Measurements from ENCODE around the gene EPS15.
"Not testable (repeated sequence)": the region's sequence is repeated elsewhere in the genome, so short reads cannot be mapped to it uniquely, and the experiment has no call there.

Gene EPS15

GRCh38 chr1:51514733-51515132, 4.3 kb downstream of the EPS15 start:
- DNase-seq = no peak

- DNase-seq = no peak
These were observed 6.5 kb downstream of the EPS15 start for GRCh38 chr1:51512606-51513005.

- no peak for DNase-seq
These were observed 6.9 kb downstream of the EPS15 start for GRCh38 chr1:51512120-51512519.

DNA sequence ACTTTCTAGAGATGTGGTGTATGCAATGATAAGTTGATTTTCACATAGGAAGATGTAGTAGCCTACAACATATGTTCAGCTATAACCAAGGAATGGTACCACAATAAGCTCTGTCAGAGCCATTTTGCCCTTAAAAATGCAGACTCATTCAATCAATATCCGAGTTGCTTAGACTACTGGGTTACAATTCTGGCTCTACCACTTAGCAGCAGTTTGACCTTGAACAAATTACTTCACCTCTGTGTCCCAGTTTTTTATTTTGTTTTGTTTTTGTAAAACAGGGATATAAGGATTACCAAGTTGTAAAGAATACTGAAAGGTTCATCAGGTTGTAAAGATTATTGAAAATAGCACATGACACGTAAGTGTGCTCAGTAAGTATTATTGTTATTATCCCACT, 9.3 kb downstream of the EPS15 start:
- DNase-seq = no peak

GRCh38 chr1:51506537-51506936, 12.5 kb downstream of the EPS15 start:
- DNase-seq = no peak

DNA sequence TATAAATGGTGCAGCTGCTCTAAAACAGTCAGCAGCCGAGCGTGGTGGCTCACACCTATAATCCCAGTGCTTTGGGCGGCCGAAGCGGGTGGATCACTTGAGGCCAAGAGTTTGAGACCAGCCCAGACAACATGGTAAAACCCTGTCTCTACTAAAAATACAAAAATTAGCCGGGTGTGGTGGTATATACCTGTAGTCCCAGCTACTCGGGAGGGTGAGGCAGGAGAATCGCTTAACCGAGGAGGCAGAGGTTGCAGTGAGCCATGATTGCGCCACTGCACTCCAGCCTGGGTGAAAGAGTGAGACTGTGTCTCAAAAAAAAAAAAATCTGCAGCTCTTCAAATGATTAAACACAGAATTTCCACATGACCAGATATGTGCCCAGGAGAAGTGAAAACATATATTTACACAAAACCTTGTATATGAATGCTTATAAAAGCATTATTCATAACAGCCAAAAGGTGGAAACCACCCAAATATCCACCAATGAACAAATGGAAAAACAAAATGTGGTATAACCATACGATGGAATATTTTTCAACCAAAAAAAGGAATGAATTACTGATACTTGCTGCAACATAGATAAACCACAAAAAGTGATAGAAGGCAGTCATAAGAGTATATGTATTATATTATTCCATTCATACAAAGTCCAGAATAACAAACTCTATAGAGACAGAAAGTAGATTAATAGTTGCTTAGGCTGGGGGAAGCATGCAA, 14.1 kb downstream of the EPS15 start:
- no peak for DNase-seq

GRCh38 chr1:51501218-51501630, 17.8 kb downstream of the EPS15 start:
- DNase-seq = not testable (repeated sequence)

- no peak for DNase-seq
These were observed 19.4 kb downstream of the EPS15 start for GRCh38 chr1:51499694-51500093.

- DNase-seq = no peak
These were observed 20.1 kb downstream of the EPS15 start for GRCh38 chr1:51498924-51499323.

DNA sequence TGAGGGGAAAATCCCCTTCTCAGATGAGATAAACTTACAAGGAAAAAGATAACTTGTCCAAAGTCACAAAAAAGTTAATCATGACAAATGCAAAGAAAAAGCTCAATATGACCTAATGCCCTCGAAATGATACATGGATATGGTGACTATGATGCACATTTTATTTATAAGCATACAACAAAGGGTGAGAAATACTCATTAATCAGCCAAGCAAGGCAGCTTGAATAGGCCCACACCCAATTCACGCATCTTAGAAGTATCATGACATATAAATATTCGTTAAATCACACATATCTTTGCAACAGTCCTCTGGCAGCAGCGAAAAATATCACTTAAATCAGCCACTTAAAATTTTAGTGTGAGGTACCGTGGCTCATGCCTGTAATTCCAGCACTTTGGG, 21.7 kb downstream of the EPS15 start:
- no peak for DNase-seq

DNA sequence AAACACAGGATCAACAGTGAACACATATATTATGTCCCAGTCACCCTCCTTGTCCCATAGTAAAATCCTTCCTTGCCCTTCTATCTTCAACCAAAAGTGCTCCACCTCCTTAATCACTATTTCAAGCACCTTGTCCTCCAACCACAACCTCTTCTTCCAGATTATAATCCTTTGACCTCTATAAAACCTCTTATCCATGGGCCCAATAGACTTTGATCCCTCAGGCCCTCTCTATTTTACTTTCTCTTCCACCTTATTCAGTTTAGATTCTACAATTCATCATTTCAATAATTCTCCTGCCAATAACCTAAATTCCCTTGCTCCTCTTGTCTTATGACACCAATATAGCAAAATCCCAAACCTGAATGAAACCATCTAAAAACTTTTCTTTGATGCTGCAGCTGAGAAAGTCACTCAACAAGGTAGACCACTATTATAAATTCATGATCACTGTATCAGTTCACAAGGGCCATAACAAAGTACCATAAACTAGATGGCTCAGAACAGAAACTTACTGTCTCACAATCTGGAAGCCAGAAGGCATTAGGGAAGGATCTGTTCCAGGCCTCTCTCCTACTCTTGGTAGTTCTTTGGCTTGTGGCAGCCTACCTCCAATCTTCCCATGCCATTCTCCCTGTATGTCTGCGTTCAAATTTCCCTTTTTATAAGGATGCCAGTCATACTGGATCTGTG, 24.8 kb downstream of the EPS15 start:
- DNase-seq = no peak

GRCh38 chr1:51491166-51491981, 27.7 kb downstream of the EPS15 start:
- no peak for DNase-seq

DNA sequence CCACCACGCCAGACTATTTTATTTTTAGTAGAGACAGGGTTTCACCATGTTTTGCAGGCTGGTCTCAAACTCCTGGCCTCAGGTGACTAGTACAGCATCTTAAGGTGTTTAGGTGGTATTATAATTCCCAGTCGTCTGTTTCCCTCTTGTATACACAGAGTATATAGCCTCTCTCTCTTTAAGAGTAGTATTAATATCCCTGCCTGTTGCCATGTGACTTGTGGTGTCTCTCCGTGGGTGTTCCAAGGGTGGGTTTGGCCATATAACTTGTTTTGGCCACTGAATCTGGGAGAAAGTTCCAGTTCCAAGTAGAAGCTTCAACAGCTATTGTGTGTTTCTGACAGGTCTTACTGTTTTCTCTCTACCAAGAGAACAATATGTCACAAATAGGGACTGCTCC, 29.6 kb downstream of the EPS15 start:
- DNase-seq = no peak

DNA sequence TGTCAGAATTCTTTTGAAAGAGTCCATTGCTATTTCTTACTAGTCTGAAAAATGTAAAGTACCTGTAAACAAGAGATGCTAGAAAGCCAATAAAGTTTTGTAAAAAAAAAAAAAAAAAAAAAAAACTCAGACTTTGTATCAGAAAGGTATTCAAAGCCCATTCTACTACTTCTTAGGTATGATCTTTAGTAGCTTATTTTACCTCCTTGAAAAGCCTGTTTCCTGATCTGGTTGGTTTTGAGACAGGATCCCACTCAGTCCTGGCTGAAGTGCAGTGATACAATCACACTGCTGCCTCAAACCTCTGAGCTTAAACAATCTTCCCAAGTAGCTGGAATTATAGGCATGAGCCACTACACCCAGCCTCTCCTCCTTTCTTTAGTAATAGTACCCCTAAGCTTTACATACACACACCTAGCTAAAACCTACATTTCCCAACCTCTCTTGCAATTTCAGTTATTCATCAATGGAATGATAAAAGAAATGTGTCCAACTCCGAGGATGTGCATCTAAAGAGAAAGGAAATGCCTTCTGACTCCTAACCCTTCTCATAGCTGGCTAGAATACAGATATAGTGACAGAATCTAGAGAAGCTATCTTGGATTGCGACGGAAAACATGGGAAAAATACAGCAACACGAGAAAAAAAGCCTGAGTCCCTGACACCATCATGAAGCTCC, 30.6 kb downstream of the EPS15 start:
- DNase-seq = no peak

GRCh38 chr1:51487628-51488027, 31.4 kb downstream of the EPS15 start:
- DNase-seq = no peak

- no peak for DNase-seq
These were observed 34.5 kb downstream of the EPS15 start for GRCh38 chr1:51484591-51484990.

GRCh38 chr1:51482881-51483280, 36.2 kb downstream of the EPS15 start:
- no peak for DNase-seq

GRCh38 chr1:51474832-51475620, 44.0 kb downstream of the EPS15 start:
- not testable (repeated sequence) for DNase-seq

- DNase-seq = no peak
These were observed 45.5 kb downstream of the EPS15 start for GRCh38 chr1:51473331-51474115.

DNA sequence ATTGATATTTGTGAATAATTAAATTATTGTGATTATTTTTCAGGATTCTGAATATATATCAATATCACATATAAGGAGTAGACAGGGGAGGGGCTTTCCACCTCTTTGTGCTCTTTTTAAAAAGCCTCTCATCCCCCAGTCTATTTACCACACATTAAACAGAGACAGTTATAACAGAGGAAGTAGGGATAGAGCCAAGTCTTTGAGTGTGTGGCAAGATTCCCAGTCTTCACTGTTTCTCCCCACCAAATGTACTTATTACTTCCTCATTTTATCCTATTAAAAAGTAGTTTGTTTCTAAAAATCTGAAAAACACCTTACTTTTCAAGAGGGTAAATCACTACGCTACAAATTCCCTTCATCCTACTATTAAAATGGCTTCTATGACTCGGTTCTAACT, 46.7 kb downstream of the EPS15 start:
- no peak for DNase-seq

- no peak for DNase-seq
These were observed 49.5 kb downstream of the EPS15 start for GRCh38 chr1:51469518-51469917.

DNA sequence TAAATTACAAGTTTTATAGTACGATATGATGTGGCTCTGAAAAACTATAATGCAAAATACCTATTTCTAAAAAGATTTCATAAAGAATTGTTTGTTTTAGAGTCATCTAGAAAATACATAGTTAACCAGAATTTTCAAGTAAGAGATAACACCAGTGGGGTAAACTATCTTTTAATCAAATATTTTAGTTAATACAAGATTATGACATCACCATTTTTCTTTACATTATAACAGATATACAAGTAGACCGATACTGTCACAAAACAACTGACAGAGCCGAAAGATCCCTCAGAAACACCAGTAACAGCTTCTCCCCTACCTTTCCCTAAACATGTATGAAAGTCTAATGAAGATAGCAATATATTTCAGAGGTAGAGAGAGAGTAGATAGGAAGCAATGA, 54.2 kb downstream of the EPS15 start:
- no peak for DNase-seq

Data from activated gamma-delta T cell treated with Interleukin-2 at 50 U/mL for 16 hours (primary cell).